ENCODE results near the gene DNAH8.

DNAH8 gene

DNA sequence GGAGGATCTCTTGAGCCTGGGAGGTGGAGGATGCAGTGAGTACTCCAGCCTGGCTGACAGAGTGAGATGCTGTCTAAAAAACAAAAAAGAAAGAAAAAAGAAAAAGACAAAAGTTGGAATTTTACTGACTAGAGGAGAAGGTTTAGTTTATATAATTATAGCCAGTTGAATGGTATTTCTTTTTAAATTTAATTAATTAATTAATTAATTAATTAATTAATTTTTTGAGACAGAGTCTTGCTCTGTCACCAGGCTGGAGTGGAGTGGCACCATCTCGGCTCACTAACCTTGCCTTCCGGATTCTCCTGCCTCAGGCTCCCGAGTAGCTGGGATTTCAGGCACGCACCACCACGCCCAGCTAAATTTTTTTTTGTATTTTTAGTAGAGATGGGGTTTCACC is 8.7 kb downstream of the DNAH8 start:
- no peak for DNase-seq (ENCODE audit: low read depth)
- no peaks in the 10 kb centered on the region for H3K36me3 ChIP-seq (ENCODE audit: control insufficient read depth, insufficient read depth, low read length, severe bottlenecking)
- peaks cover 12% of the 10 kb centered on the region for H3K27me3 ChIP-seq (replicated peaks; ENCODE audit: control insufficient read depth, insufficient read depth, low read length)
- H3K4me3 ChIP-seq (ENCODE audit: low read length) = no peak overlapping the region
- no peaks in the 10 kb centered on the region for H3K9me3 ChIP-seq (ENCODE audit: control insufficient read depth, low read length)
- H3K4me1 ChIP-seq (ENCODE audit: control insufficient read depth, insufficient read depth, low read length) = no peaks in the 10 kb centered on the region
- H3K9ac ChIP-seq (ENCODE audit: low read length) = no peak overlapping the region

- DNase-seq (ENCODE audit: low read depth) = no peak
- Histone ChIP-seq H3K27me3 (replicated peaks; ENCODE audit: control insufficient read depth, insufficient read depth, low read length) (peaks cover 8% of the 10 kb centered on the region), H3K4me1 (ENCODE audit: control insufficient read depth, insufficient read depth, low read length) (no peaks in the 10 kb centered on the region), H3K9me3 (ENCODE audit: control insufficient read depth, low read length) (no peaks in the 10 kb centered on the region), H3K9ac (ENCODE audit: low read length) (no peak overlapping the region), H3K36me3 (ENCODE audit: control insufficient read depth, insufficient read depth, low read length, severe bottlenecking) (no peaks in the 10 kb centered on the region), H3K4me3 (ENCODE audit: low read length) (no peak overlapping the region)
Measured at GRCh38 chr6:38724343-38724742, 9.2 kb downstream of the DNAH8 start.

- Histone ChIP-seq H3K4me1 (ENCODE audit: control insufficient read depth, insufficient read depth, low read length) (no peaks in the 10 kb centered on the region), H3K9me3 (ENCODE audit: control insufficient read depth, low read length) (no peaks in the 10 kb centered on the region), H3K4me3 (ENCODE audit: low read length) (no peak overlapping the region), H3K36me3 (ENCODE audit: control insufficient read depth, insufficient read depth, low read length, severe bottlenecking) (no peaks in the 10 kb centered on the region), H3K9ac (ENCODE audit: low read length) (no peak overlapping the region), H3K27me3 (replicated peaks; ENCODE audit: control insufficient read depth, insufficient read depth, low read length) (no peaks in the 10 kb centered on the region)
- DNase-seq (ENCODE audit: low read depth) = no peak
Measured at GRCh38 chr6:38725414-38726183, 10.5 kb downstream of the DNAH8 start.

- Histone ChIP-seq H3K36me3 (ENCODE audit: control insufficient read depth, insufficient read depth, low read length, severe bottlenecking) (no peaks in the 10 kb centered on the region), H3K9ac (ENCODE audit: low read length) (no peak overlapping the region), H3K27me3 (replicated peaks; ENCODE audit: control insufficient read depth, insufficient read depth, low read length) (no peaks in the 10 kb centered on the region), H3K4me1 (ENCODE audit: control insufficient read depth, insufficient read depth, low read length) (no peaks in the 10 kb centered on the region), H3K9me3 (ENCODE audit: control insufficient read depth, low read length) (no peaks in the 10 kb centered on the region), H3K4me3 (ENCODE audit: low read length) (no peak overlapping the region)
- DNase-seq (ENCODE audit: low read depth) = no peak
Measured at GRCh38 chr6:38728203-38728602, 13.1 kb downstream of the DNAH8 start.

GRCh38 chr6:38730140-38730862 is 15.2 kb downstream of the DNAH8 start:
- Histone ChIP-seq H3K27me3 (replicated peaks; ENCODE audit: control insufficient read depth, insufficient read depth, low read length) (no peaks in the 10 kb centered on the region), H3K36me3 (ENCODE audit: control insufficient read depth, insufficient read depth, low read length, severe bottlenecking) (no peaks in the 10 kb centered on the region), H3K9ac (ENCODE audit: low read length) (no peak overlapping the region), H3K9me3 (ENCODE audit: control insufficient read depth, low read length) (peaks cover 2% of the 10 kb centered on the region), H3K4me1 (ENCODE audit: control insufficient read depth, insufficient read depth, low read length) (no peaks in the 10 kb centered on the region), H3K4me3 (ENCODE audit: low read length) (no peak overlapping the region)
- no peak for DNase-seq (ENCODE audit: low read depth)

DNA sequence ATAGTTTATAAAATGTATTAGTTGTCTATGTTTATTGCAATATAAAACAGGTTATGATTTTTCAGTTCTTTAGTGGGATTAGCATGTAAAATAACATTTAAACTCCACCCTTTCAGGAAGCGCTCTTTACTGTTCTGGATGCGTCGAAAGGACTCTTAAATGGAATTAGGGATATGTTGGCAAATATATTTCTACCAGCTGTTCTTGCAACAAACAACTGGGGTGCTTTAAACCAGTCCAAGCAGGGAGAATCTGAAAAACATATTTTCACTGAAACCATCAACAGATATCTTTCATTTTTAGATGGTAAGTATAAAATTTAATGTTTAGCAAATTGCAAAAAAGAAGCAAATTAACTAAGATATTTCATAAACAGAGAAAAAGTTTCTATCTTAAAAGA is 21.8 kb downstream of the DNAH8 start:
- no peak overlapping the region for H3K4me3 ChIP-seq (ENCODE audit: low read length)
- no peaks in the 10 kb centered on the region for H3K36me3 ChIP-seq (ENCODE audit: control insufficient read depth, insufficient read depth, low read length, severe bottlenecking)
- no peaks in the 10 kb centered on the region for H3K4me1 ChIP-seq (ENCODE audit: control insufficient read depth, insufficient read depth, low read length)
- H3K27me3 ChIP-seq (replicated peaks; ENCODE audit: control insufficient read depth, insufficient read depth, low read length) = peaks cover 11% of the 10 kb centered on the region
- no peak for DNase-seq (ENCODE audit: low read depth)
- H3K9ac ChIP-seq (ENCODE audit: low read length) = no peak overlapping the region
- H3K9me3 ChIP-seq (ENCODE audit: control insufficient read depth, low read length) = peaks cover 9% of the 10 kb centered on the region

- H3K4me3 ChIP-seq (ENCODE audit: low read length) = no peak overlapping the region
- DNase-seq (ENCODE audit: low read depth) = no peak
- no peak overlapping the region for H3K9ac ChIP-seq (ENCODE audit: low read length)
- H3K4me1 ChIP-seq (ENCODE audit: control insufficient read depth, insufficient read depth, low read length) = no peaks in the 10 kb centered on the region
- peaks cover 9% of the 10 kb centered on the region for H3K9me3 ChIP-seq (ENCODE audit: control insufficient read depth, low read length)
- no peaks in the 10 kb centered on the region for H3K36me3 ChIP-seq (ENCODE audit: control insufficient read depth, insufficient read depth, low read length, severe bottlenecking)
- peaks cover 11% of the 10 kb centered on the region for H3K27me3 ChIP-seq (replicated peaks; ENCODE audit: control insufficient read depth, insufficient read depth, low read length)
Measured at GRCh38 chr6:38738261-38738660, 23.1 kb downstream of the DNAH8 start.

DNA sequence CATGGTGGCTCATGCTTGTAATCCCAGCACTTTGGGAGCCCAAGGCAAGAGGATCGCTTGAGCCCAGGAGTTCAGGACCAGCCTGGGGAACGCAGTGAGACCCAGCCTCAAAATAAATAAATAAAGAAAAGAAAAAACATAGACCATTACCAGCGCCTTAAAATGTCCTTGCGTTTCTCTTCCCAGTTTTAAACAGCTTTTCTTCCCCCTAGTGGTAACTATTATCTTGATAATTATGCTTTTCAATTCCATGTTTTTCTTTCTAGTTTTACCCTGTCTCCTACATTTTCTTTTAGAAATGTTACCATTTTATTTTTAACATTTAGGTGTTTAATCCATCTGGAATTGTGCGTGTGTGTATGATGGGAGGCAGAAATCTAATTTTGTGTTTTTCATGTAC is 24.4 kb downstream of the DNAH8 start:
- no peak overlapping the region for H3K4me3 ChIP-seq (ENCODE audit: low read length)
- no peaks in the 10 kb centered on the region for H3K36me3 ChIP-seq (ENCODE audit: control insufficient read depth, insufficient read depth, low read length, severe bottlenecking)
- H3K4me1 ChIP-seq (ENCODE audit: control insufficient read depth, insufficient read depth, low read length) = no peaks in the 10 kb centered on the region
- peaks cover 11% of the 10 kb centered on the region for H3K27me3 ChIP-seq (replicated peaks; ENCODE audit: control insufficient read depth, insufficient read depth, low read length)
- peak; percentile 45 for DNase-seq (ENCODE audit: low read depth)
- H3K9ac ChIP-seq (ENCODE audit: low read length) = no peak overlapping the region
- H3K9me3 ChIP-seq (ENCODE audit: control insufficient read depth, low read length) = peaks cover 9% of the 10 kb centered on the region

- Histone ChIP-seq H3K4me3 (ENCODE audit: low read length) (no peak overlapping the region), H3K27me3 (replicated peaks; ENCODE audit: control insufficient read depth, insufficient read depth, low read length) (peaks cover 10% of the 10 kb centered on the region), H3K36me3 (ENCODE audit: control insufficient read depth, insufficient read depth, low read length, severe bottlenecking) (no peaks in the 10 kb centered on the region), H3K9me3 (ENCODE audit: control insufficient read depth, low read length) (no peaks in the 10 kb centered on the region), H3K4me1 (ENCODE audit: control insufficient read depth, insufficient read depth, low read length) (no peaks in the 10 kb centered on the region), H3K9ac (ENCODE audit: low read length) (no peak overlapping the region)
- no peak for DNase-seq (ENCODE audit: low read depth)
Measured at GRCh38 chr6:38749473-38749872, 34.4 kb downstream of the DNAH8 start.

DNA sequence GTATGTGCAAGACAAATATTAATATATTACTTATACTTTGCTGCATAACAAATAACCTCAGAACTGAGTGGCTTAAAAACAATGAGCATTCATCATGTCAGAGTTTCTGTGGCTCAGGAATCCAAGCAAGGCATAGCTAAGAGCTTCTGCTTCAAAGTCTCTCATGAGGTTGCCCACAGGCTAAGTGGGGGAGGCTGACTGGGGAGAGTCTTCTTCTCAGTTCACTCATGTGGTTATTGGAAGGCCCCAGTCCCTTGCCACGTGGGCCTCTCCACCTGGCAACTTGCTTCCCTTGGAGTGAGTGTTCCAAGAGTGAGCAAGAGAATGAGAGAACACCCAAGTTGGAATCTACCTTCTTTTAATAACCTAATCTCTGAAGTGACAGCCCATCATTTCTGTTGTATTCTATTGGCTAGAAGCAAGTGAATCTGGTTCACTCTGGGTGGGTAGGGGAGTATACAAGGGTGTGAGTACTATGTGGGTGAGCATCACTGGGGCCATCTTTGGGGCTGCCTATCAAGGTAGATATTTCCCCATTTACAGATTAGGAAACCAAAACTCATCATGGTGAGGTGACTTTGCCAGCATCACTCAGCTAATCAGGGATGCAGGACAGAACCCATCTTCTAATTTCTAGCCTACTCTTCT is 36.0 kb downstream of the DNAH8 start:
- Histone ChIP-seq H3K36me3 (ENCODE audit: control insufficient read depth, insufficient read depth, low read length, severe bottlenecking) (no peaks in the 10 kb centered on the region), H3K9ac (ENCODE audit: low read length) (no peak overlapping the region), H3K4me1 (ENCODE audit: control insufficient read depth, insufficient read depth, low read length) (no peaks in the 10 kb centered on the region), H3K4me3 (ENCODE audit: low read length) (no peak overlapping the region), H3K27me3 (replicated peaks; ENCODE audit: control insufficient read depth, insufficient read depth, low read length) (no peaks in the 10 kb centered on the region), H3K9me3 (ENCODE audit: control insufficient read depth, low read length) (no peaks in the 10 kb centered on the region)
- no peak for DNase-seq (ENCODE audit: low read depth)

DNA sequence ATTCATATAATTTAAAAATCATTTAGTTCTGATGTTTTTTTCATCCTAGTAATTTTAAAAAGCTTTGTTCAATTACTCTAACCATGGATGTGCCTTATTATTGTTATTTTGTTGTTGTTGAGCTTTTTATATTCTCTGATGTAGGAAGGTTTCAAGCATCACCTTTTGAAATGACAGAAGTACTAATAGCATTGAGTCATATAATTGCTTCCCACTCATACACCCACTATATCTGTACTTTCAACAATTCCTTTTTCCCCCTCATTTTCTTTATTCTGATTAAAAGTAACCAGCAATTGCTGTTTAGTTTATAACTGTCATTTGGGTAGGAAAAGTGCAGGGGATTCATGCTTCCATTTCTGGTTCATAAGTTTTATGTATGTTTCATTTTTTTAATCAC is 38.6 kb downstream of the DNAH8 start:
- H3K36me3 ChIP-seq (ENCODE audit: control insufficient read depth, insufficient read depth, low read length, severe bottlenecking) = no peaks in the 10 kb centered on the region
- H3K9me3 ChIP-seq (ENCODE audit: control insufficient read depth, low read length) = no peaks in the 10 kb centered on the region
- H3K4me1 ChIP-seq (ENCODE audit: control insufficient read depth, insufficient read depth, low read length) = no peaks in the 10 kb centered on the region
- H3K27me3 ChIP-seq (replicated peaks; ENCODE audit: control insufficient read depth, insufficient read depth, low read length) = no peaks in the 10 kb centered on the region
- no peak overlapping the region for H3K9ac ChIP-seq (ENCODE audit: low read length)
- no peak for DNase-seq (ENCODE audit: low read depth)
- no peak overlapping the region for H3K4me3 ChIP-seq (ENCODE audit: low read length)
